GM23338 (cell line): ENCODE measurements around the gene DDX53. TPM values are rescaled to one million over a fixed set of nuclear protein-coding genes. Genes with fewer than 3 reads are reported as not detected.

Source experiments
- ATAC-seq: fragments of 200-7000 bp; cut with Tn5 transposase; 3 replicates; pipeline ENCODE4 v1.9.1; 2020
- DNase-seq: peaks from one replicate; pipeline ENCODE4 v3.0.0-alpha.2; 2015; ENCODE audit warnings: low spot score
- H2AFZ ChIP-seq: fragments of 200-600 bp; sonication (generic); 2 replicates; pipeline ENCODE4 v1.8.0; 2016; ENCODE audit warnings: antibody characterized with exemption, mild to moderate bottlenecking, moderate library complexity
- H3F3A ChIP-seq: fragments of 200-600 bp; sonication (generic); replicated peaks from 2 replicates; pipeline ENCODE4 v1.8.0; 2017; ENCODE audit warnings: antibody characterized with exemption, mixed run types, low read depth
- H3K27ac ChIP-seq: fragments of 200-600 bp; sonication (generic); 2 replicates; pipeline ENCODE4 v1.6.1; 2016; ENCODE audit warnings: low read depth
- H3K27me3 ChIP-seq: fragments of 200-600 bp; sonication (generic); 2 replicates; pipeline ENCODE4 v1.8.0; 2016; ENCODE audit warnings: mild to moderate bottlenecking, mixed run types, moderate library complexity; ENCODE audit not compliant: insufficient read depth
- H3K36me3 ChIP-seq: fragments of 200-600 bp; sonication (generic); 2 replicates; pipeline ENCODE4 v1.8.0; 2016; ENCODE audit warnings: mild to moderate bottlenecking; ENCODE audit not compliant: insufficient read depth
- H3K4me1 ChIP-seq: fragments of 200-600 bp; sonication (generic); 2 replicates; pipeline ENCODE4 v1.8.0; 2016; ENCODE audit warnings: mild to moderate bottlenecking, moderate library complexity; ENCODE audit not compliant: insufficient read depth
- H3K4me2 ChIP-seq: fragments of 200-600 bp; sonication (generic); 2 replicates; pipeline ENCODE4 v1.7.1; 2017; ENCODE audit warnings: mixed run types
- H3K4me3 ChIP-seq: fragments of 200-600 bp; sonication (generic); 2 replicates; pipeline ENCODE4 v1.6.1; 2016; ENCODE audit warnings: mixed run types
- H3K79me2 ChIP-seq: fragments of 200-600 bp; sonication (generic); replicated peaks from 2 replicates; pipeline ENCODE4 v1.8.0; 2017; ENCODE audit warnings: mild to moderate bottlenecking; ENCODE audit not compliant: insufficient read depth
- H3K9me2 ChIP-seq: fragments of 200-600 bp; sonication (generic); 2 replicates; pipeline ENCODE4 v1.8.0; 2017; ENCODE audit not compliant: insufficient read depth
- H4K20me1 ChIP-seq: fragments of 200-600 bp; sonication (generic); replicated peaks from 2 replicates; pipeline ENCODE4 v1.8.0; 2017; ENCODE audit warnings: mild to moderate bottlenecking; ENCODE audit not compliant: insufficient read depth
- H3K27ac Mint-ChIP-seq: 2 replicates; pipeline ENCODE4 v1.8.0; 2020; ENCODE audit warnings: inconsistent platforms, mild to moderate bottlenecking, moderate library complexity, mixed read lengths
- H3K27me3 Mint-ChIP-seq: 3 replicates; pipeline ENCODE4 v1.8.0; 2022; ENCODE audit warnings: low read depth, mild to moderate bottlenecking, moderate library complexity, mixed read lengths, inconsistent platforms; ENCODE audit not compliant: insufficient read depth, poor library complexity
- H3K36me3 Mint-ChIP-seq: 3 replicates; pipeline ENCODE4 v1.8.0; 2021; ENCODE audit warnings: low read depth, mild to moderate bottlenecking, inconsistent platforms, moderate library complexity, mixed read lengths
- H3K4me1 Mint-ChIP-seq: 3 replicates; pipeline ENCODE4 v1.8.0; 2020; ENCODE audit warnings: mild to moderate bottlenecking, inconsistent platforms, mixed read lengths
- H3K4me3 Mint-ChIP-seq: 3 replicates; pipeline ENCODE4 v1.8.0; 2021; ENCODE audit warnings: moderate library complexity, mild to moderate bottlenecking, inconsistent platforms, mixed read lengths
- H3K9me3 Mint-ChIP-seq: 3 replicates; pipeline ENCODE4 v1.8.0; 2020; ENCODE audit warnings: moderate library complexity, mild to moderate bottlenecking, inconsistent platforms, mixed read lengths
- CREB1 ChIP-seq: fragments of 250-450 bp; sonication (Bioruptor Pico); IDR thresholded peaks from 2 replicates; pipeline ENCODE4 v1.5.0; 2020; ENCODE audit warnings: low read depth, mild to moderate bottlenecking, moderate library complexity
- NANOG ChIP-seq: IDR thresholded peaks from 2 replicates; pipeline ENCODE4 v1.6.1; 2016; ENCODE audit warnings: antibody characterized with exemption, borderline replicate concordance
- polyA plus RNA-seq: library from polyadenylated mRNA; unstranded; fragments of >200 nt; fragmentation: Nextera tagmentation; extraction: Ambion mirVana; gene quantifications from 2 replicates; pipeline ENCODE4 v1.2.1, GENCODE V29; 2016
- total RNA-seq: library from RNA; depleted of rRNA; stranded (reverse); fragments of >200 nt; shearing (Covaris generic); gene quantifications from 2 replicates; pipeline ENCODE4 v1.2.3, GENCODE V29; 2014
- TF ChIP-seq, protein P1 (sequence below): fragments of 250-450 bp; sonication (Bioruptor Pico); IDR thresholded peaks from 2 replicates; pipeline ENCODE4 v1.5.0; 2020; ENCODE audit warnings: mild to moderate bottlenecking, moderate library complexity
- TF ChIP-seq, protein P2 (sequence below): IDR thresholded peaks from one replicate; pipeline ENCODE4 v1.6.1; 2018; ENCODE audit warnings: antibody characterized with exemption; ENCODE audit not compliant: unreplicated experiment

The DDX53 gene
- total and polyA plus RNA-seq, 2 experiments from 2014 or later, result 0.05 TPM; not detected in 1

DNA sequence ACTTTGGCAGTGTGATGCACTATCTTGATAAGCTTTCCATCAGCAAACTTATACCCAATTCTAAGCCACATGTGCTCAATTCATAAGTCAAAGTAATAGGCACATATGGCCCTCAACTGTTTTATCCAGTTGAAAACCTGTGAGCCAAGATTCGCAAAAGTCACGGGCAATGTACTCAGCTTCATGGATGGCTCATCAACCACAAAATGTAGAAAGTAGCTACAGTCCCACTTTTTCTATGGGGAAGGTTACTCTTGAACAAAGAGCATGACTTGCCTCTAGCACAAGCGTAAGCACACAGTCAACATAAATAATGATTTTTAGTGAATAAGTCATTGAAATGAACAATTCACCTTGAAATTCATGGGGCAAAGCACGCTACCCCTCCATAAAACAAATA, 25.1 kb upstream of the DDX53 start:
- Mint-ChIP-seq H3K4me3 (no peak overlapping the region), H3K27me3 (no peaks in the 10 kb centered on the region), H3K27ac (no peak overlapping the region), H3K9me3 (peaks cover 2% of the 10 kb centered on the region; the same call in 1 of the 3 replicates), H3K4me1 (no peaks in the 10 kb centered on the region), H3K36me3 (no peaks in the 10 kb centered on the region)
- no peaks in the 10 kb centered on the region for H3K36me3 ChIP-seq
- no peak overlapping the region for H3K4me2 ChIP-seq
- no peak overlapping the region for H2AFZ ChIP-seq
- H3K4me1 ChIP-seq, result no peaks in the 10 kb centered on the region
- no peak overlapping the region for H3K4me3 ChIP-seq
- DNase-seq (no peak), ATAC-seq (no peak)
- no peaks in the 10 kb centered on the region for H3K79me2 ChIP-seq
- no peak for TF ChIP-seq CREB1 (CRISPR knock-in tag)
- TF ChIP-seq NANOG, result no peak
- TF ChIP-seq, protein P1, sequence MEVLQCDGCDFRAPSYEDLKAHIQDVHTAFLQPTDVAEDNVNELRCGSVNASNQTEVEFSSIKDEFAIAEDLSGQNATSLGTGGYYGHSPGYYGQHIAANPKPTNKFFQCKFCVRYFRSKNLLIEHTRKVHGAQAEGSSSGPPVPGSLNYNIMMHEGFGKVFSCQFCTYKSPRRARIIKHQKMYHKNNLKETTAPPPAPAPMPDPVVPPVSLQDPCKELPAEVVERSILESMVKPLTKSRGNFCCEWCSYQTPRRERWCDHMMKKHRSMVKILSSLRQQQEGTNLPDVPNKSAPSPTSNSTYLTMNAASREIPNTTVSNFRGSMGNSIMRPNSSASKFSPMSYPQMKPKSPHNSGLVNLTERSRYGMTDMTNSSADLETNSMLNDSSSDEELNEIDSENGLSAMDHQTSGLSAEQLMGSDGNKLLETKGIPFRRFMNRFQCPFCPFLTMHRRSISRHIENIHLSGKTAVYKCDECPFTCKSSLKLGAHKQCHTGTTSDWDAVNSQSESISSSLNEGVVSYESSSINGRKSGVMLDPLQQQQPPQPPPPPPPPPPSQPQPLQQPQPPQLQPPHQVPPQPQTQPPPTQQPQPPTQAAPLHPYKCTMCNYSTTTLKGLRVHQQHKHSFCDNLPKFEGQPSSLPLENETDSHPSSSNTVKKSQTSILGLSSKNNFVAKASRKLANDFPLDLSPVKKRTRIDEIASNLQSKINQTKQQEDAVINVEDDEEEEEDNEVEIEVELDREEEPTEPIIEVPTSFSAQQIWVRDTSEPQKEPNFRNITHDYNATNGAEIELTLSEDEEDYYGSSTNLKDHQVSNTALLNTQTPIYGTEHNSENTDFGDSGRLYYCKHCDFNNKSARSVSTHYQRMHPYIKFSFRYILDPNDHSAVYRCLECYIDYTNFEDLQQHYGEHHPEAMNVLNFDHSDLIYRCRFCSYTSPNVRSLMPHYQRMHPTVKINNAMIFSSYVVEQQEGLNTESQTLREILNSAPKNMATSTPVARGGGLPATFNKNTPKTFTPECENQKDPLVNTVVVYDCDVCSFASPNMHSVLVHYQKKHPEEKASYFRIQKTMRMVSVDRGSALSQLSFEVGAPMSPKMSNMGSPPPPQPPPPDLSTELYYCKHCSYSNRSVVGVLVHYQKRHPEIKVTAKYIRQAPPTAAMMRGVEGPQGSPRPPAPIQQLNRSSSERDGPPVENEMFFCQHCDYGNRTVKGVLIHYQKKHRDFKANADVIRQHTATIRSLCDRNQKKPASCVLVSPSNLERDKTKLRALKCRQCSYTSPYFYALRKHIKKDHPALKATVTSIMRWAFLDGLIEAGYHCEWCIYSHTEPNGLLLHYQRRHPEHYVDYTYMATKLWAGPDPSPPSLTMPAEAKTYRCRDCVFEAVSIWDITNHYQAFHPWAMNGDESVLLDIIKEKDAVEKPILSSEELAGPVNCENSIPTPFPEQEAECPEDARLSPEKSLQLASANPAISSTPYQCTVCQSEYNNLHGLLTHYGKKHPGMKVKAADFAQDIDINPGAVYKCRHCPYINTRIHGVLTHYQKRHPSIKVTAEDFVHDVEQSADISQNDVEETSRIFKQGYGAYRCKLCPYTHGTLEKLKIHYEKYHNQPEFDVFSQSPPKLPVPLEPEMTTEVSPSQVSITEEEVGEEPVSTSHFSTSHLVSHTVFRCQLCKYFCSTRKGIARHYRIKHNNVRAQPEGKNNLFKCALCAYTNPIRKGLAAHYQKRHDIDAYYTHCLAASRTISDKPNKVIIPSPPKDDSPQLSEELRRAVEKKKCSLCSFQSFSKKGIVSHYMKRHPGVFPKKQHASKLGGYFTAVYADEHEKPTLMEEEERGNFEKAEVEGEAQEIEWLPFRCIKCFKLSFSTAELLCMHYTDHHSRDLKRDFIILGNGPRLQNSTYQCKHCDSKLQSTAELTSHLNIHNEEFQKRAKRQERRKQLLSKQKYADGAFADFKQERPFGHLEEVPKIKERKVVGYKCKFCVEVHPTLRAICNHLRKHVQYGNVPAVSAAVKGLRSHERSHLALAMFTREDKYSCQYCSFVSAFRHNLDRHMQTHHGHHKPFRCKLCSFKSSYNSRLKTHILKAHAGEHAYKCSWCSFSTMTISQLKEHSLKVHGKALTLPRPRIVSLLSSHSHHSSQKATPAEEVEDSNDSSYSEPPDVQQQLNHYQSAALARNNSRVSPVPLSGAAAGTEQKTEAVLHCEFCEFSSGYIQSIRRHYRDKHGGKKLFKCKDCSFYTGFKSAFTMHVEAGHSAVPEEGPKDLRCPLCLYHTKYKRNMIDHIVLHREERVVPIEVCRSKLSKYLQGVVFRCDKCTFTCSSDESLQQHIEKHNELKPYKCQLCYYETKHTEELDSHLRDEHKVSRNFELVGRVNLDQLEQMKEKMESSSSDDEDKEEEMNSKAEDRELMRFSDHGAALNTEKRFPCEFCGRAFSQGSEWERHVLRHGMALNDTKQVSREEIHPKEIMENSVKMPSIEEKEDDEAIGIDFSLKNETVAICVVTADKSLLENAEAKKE, result no peak
- TF ChIP-seq, protein P2, sequence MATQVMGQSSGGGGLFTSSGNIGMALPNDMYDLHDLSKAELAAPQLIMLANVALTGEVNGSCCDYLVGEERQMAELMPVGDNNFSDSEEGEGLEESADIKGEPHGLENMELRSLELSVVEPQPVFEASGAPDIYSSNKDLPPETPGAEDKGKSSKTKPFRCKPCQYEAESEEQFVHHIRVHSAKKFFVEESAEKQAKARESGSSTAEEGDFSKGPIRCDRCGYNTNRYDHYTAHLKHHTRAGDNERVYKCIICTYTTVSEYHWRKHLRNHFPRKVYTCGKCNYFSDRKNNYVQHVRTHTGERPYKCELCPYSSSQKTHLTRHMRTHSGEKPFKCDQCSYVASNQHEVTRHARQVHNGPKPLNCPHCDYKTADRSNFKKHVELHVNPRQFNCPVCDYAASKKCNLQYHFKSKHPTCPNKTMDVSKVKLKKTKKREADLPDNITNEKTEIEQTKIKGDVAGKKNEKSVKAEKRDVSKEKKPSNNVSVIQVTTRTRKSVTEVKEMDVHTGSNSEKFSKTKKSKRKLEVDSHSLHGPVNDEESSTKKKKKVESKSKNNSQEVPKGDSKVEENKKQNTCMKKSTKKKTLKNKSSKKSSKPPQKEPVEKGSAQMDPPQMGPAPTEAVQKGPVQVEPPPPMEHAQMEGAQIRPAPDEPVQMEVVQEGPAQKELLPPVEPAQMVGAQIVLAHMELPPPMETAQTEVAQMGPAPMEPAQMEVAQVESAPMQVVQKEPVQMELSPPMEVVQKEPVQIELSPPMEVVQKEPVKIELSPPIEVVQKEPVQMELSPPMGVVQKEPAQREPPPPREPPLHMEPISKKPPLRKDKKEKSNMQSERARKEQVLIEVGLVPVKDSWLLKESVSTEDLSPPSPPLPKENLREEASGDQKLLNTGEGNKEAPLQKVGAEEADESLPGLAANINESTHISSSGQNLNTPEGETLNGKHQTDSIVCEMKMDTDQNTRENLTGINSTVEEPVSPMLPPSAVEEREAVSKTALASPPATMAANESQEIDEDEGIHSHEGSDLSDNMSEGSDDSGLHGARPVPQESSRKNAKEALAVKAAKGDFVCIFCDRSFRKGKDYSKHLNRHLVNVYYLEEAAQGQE, result no peak
- no peaks in the 10 kb centered on the region for H3K27me3 ChIP-seq
- H3F3A ChIP-seq, result no peaks in the 10 kb centered on the region
- no peaks in the 10 kb centered on the region for H3K9me2 ChIP-seq
- H3K27ac ChIP-seq, result no peak overlapping the region
- no peaks in the 10 kb centered on the region for H4K20me1 ChIP-seq
